ENCODE measurements around the gene MALL. TPM values are rescaled to one million over a fixed set of nuclear protein-coding genes. Genes with fewer than 3 reads are reported as not detected.

Gene MALL
- total and polyA plus RNA-seq, 7 donors: 2.6 to 10.0 (median 4.8) TPM

DNA sequence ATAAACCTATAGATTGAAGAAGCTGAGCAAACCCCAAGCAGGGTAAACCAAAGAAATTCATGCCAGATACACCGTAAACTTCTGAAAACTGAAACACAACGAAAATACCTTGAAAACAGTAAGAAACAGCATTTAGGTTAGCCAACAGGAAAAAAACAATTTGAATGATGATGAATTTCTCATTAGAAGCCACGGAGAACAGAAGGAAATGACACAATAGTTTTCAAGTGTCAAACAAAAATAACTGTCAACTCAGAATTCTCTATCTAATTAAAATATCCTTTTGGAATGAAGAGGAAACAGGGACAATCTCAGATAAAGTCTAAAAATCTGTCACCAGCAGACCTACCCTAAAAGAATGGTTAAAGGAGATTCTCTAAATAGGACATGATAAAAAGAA lies 37.3 kb upstream of the MALL start:
- Histone ChIP-seq H3K36me3 (ENCODE audit: insufficient read depth in 1 of 2, low read depth in 1 of 2) (peaks cover 0 to 51% of the 10 kb centered on the region in 2 donors), H3K27me3 (ENCODE audit: insufficient read depth in 3 of 3, low read length in 2 of 3) (no peaks in the 10 kb centered on the region), H3K9me3 (no peaks in the 10 kb centered on the region), H3K4me1 (peaks cover 5% of the 10 kb centered on the region), H3K4me3 (no peak overlapping the region), H3K27ac (no peak overlapping the region)
- TF ChIP-seq, protein P1, sequence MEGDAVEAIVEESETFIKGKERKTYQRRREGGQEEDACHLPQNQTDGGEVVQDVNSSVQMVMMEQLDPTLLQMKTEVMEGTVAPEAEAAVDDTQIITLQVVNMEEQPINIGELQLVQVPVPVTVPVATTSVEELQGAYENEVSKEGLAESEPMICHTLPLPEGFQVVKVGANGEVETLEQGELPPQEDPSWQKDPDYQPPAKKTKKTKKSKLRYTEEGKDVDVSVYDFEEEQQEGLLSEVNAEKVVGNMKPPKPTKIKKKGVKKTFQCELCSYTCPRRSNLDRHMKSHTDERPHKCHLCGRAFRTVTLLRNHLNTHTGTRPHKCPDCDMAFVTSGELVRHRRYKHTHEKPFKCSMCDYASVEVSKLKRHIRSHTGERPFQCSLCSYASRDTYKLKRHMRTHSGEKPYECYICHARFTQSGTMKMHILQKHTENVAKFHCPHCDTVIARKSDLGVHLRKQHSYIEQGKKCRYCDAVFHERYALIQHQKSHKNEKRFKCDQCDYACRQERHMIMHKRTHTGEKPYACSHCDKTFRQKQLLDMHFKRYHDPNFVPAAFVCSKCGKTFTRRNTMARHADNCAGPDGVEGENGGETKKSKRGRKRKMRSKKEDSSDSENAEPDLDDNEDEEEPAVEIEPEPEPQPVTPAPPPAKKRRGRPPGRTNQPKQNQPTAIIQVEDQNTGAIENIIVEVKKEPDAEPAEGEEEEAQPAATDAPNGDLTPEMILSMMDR (IDR thresholded peaks at IDR 0.05): no peak
- intact Hi-C loops (cut with DNase I): no loop called here
- ATAC-seq (no peak), DNase-seq (no peak)
- 66 to 74% (median 69%) methylated on average over 3 of the region's 3 CpGs for WGBS, 3 donors

DNA sequence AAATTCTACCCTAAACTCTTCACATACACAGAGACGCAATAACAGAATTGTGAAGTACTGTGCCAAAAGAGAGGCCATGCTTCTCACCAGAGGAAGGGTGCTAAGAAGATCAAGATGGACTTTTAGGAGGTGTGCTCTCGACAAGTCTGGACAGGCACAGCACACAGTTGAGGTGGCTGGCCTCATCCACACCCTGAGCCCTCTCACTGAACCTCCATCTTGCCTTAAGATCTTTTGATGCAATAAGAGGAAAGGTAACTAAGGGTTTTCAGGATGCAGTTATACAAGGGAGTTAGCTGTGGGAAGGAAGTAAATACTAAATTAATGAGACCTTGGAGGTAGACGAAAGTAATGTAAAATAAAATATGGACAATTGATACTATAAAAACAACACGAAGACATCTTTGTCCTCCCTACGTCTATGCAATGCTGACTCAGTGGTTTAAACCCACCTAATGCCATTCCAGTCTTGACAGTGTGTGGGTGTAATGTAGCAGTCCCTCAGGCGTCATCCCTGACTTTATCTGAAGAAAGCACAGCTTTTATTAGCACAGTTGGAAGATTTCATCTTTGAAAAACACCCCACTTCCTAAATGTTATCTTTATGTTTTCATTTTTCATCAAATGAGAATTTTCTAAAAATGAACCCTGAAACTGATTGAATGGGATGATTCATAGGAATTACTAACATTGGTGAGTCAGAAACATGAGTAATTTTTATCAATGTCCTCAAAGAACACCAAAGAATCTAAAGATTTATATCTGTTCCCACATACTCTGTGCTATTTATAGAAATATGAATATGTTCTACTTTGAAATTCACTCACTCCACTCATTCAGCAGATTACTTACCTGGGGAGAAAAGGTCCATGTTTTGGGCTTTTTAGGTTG lies 34.0 kb upstream of the MALL start:
- TF ChIP-seq, protein P1 (IDR thresholded peaks at IDR 0.05): no peak
- DNase-seq (no peak), ATAC-seq (peak in 1 of 4 donors; percentile 42)
- H3K36me3 ChIP-seq (ENCODE audit: insufficient read depth in 1 of 2, low read depth in 1 of 2): peaks cover 0 to 67% of the 10 kb centered on the region in 2 donors
- no peaks in the 10 kb centered on the region for H3K9me3 ChIP-seq
- intact Hi-C loops (cut with DNase I): no loop called here
- peaks cover 5% of the 10 kb centered on the region for H3K4me1 ChIP-seq
- H3K27ac ChIP-seq: no peak overlapping the region
- 75 to 82% (median 76%) methylated on average over 6 of the region's 6 CpGs for WGBS, 3 donors
- no peak overlapping the region for H3K4me3 ChIP-seq
- H3K27me3 ChIP-seq (ENCODE audit: insufficient read depth in 3 of 3, low read length in 2 of 3): no peaks in the 10 kb centered on the region

DNA sequence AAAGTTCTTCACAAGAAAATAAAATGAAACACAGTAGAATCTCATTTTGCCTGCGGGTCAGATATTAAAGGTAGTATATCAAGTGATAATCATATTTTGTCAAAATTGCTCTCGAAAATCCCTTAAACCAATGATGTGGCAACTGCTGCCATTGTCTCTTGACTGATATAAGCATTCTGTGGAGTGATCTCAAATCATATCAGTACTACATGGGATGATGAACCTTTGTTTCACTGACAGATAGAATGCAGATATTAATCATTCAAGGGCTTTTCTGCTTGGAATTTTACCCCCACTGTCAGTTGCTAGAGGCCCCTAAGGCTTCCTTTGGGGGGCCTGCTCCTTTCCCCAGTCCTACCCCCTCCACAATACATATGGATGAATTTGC lies 31.3 kb upstream of the MALL start:
- H3K27ac ChIP-seq: no peak overlapping the region
- intact Hi-C loops (cut with DNase I): no loop called here

DNA sequence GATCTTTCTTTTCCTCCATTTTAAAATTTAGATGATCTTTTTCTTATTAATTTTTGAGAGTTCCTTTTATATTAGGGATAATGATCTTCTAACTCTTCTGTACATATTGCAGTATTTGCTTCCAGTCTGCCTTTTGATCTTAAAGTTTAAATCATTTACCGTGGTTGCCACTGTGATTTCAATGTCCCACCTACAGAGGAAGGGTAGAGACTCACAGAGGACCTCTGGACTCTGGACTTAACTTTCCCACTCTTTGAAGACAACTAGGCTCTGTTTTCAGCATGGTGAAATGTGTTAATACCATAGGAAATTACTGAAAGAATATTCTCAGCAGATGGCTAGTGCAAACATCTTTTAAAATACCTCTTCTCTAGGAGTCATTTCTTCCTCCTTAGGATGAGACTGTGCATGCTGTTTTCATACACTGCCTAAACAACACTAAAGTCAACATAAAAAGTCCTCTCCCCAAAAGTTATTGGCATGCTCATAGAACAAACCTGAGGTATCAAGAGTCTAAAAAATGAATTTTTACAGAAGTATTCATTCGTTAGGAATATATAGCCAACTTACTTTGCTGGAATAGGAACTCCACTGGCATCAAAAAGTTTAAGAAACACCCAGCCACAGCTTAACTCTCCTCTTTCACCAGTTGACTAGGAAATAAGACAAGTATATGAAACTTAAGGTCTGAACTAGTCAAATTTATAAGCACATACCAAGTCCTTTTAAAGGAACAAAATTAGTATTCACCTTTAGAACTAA lies 30.7 kb upstream of the MALL start:
- intact Hi-C loops (cut with DNase I): no loop called here
- Histone ChIP-seq H3K4me3 (no peak overlapping the region), H3K36me3 (ENCODE audit: insufficient read depth in 1 of 2, low read depth in 1 of 2) (peaks cover 8 to 97% of the 10 kb centered on the region in 2 donors), H3K9me3 (no peaks in the 10 kb centered on the region), H3K4me1 (peaks cover 5% of the 10 kb centered on the region), H3K27ac (peak overlapping the region; percentile 6), H3K27me3 (ENCODE audit: insufficient read depth in 3 of 3, low read length in 2 of 3) (no peaks in the 10 kb centered on the region)
- TF ChIP-seq, protein P1 (IDR thresholded peaks at IDR 0.05): no peak
- DNase-seq (no peak), ATAC-seq (no peak)
- 90 to 97% (median 92%) methylated on average over 2 of the region's 2 CpGs for WGBS, 3 donors

More for the DNA sequence above, 31.3 kb upstream of the MALL start:
- H3K4me3 ChIP-seq: no peak overlapping the region
- ATAC-seq (no peak), DNase-seq (no peak)
- TF ChIP-seq, protein P1 (IDR thresholded peaks at IDR 0.05): no peak
- WGBS, 3 donors: 96 to 97% (median 96%) methylated on average over 2 of the region's 2 CpGs
- H3K4me1 ChIP-seq: peaks cover 5% of the 10 kb centered on the region
- H3K9me3 ChIP-seq: no peaks in the 10 kb centered on the region
- H3K27me3 ChIP-seq (ENCODE audit: insufficient read depth in 3 of 3, low read length in 2 of 3): no peaks in the 10 kb centered on the region
- peaks cover 8 to 93% of the 10 kb centered on the region in 2 donors for H3K36me3 ChIP-seq (ENCODE audit: insufficient read depth in 1 of 2, low read depth in 1 of 2)
